ENCODE measurements around the gene GLTP. TPM values are rescaled to one million over a fixed set of nuclear protein-coding genes. Genes with fewer than 3 reads are reported as not detected.

Gene GLTP
- total and polyA plus RNA-seq, 2 of the 13 experiments (the other 11 are each of a cell fraction or from before 2014, with no cell fraction given) = 10.7 to 12.9 TPM

- TF ChIP-seq ZSCAN22 (CRISPR knock-in tag; IDR thresholded peaks at IDR 0.05) (no peak), NFIC (IDR thresholded peaks at IDR 0.05; ENCODE audit: low read length) (no peak), ZNF678 (CRISPR knock-in tag; IDR thresholded peaks at IDR 0.05) (no peak), ZNF660 (CRISPR knock-in tag; IDR thresholded peaks at IDR 0.05; ENCODE audit: borderline replicate concordance, low read depth) (no peak), NR2F2 (IDR thresholded peaks at IDR 0.05; ENCODE audit: borderline replicate concordance, low read depth) (no peak), GATAD2A (CRISPR knock-in tag; IDR thresholded peaks at IDR 0.05) (peak; percentile 53), ZNF710 (CRISPR knock-in tag; IDR thresholded peaks at IDR 0.05; ENCODE audit: borderline replicate concordance) (no peak), CEBPG (CRISPR knock-in tag; IDR thresholded peaks at IDR 0.05) (peak; percentile 44; the same call in 1 of the 2 replicates), ZNF605 (CRISPR knock-in tag; IDR thresholded peaks at IDR 0.05) (no peak), HNRNPK (IDR thresholded peaks at IDR 0.05; ENCODE audit: low read depth, low read length, poor library complexity, severe bottlenecking) (no peak), KLF9 (CRISPR knock-in tag; IDR thresholded peaks at IDR 0.05; ENCODE audit: low read depth) (peak; percentile 38; the same call in 1 of the 2 replicates), ZNF572 (CRISPR knock-in tag; IDR thresholded peaks at IDR 0.05) (peak; percentile 55; the same call in 1 of the 2 replicates), SMARCE1 (IDR thresholded peaks at IDR 0.05; ENCODE audit: borderline replicate concordance) (no peak), ZNF792 (CRISPR knock-in tag; IDR thresholded peaks at IDR 0.05) (peak; percentile 57; the same call in 1 of the 2 replicates), HNF4G (IDR thresholded peaks at IDR 0.05; ENCODE audit: borderline replicate concordance, low read depth, low read length) (no peak), HNF4G (CRISPR knock-in tag; IDR thresholded peaks at IDR 0.05; ENCODE audit: borderline replicate concordance, low read depth) (no peak), ZNF275 (CRISPR knock-in tag; IDR thresholded peaks at IDR 0.05; ENCODE audit: borderline replicate concordance) (no peak; the same call in 1 of the 2 replicates), ATF7 (IDR thresholded peaks at IDR 0.05) (no peak), ATF7 (CRISPR knock-in tag; IDR thresholded peaks at IDR 0.05) (no peak), AGO1 (IDR thresholded peaks at IDR 0.05; ENCODE audit: low read depth, low read length, poor library complexity, severe bottlenecking) (no peak), KDM2A (CRISPR knock-in tag; IDR thresholded peaks at IDR 0.05; ENCODE audit: borderline replicate concordance, low read depth) (peak; percentile 95), ZFAT (CRISPR knock-in tag; conservative IDR thresholded peaks at IDR 0.05) (0 out of 2 replicates have a peak, but pooled peaks have one; percentile 73)
Observed at GRCh38 chr12:109899783-109900751, 19.7 kb upstream of the GLTP start, which contains the start of gene TCHP (continued).
